ENCODE measurements around the gene DHX29. TPM values are rescaled to one million over a fixed set of nuclear protein-coding genes. Genes with fewer than 3 reads are reported as not detected.

Gene DHX29
- total RNA-seq, 4 donors from 2014 or later: 33.1 to 44.6 (median 41.0) TPM

DNA sequence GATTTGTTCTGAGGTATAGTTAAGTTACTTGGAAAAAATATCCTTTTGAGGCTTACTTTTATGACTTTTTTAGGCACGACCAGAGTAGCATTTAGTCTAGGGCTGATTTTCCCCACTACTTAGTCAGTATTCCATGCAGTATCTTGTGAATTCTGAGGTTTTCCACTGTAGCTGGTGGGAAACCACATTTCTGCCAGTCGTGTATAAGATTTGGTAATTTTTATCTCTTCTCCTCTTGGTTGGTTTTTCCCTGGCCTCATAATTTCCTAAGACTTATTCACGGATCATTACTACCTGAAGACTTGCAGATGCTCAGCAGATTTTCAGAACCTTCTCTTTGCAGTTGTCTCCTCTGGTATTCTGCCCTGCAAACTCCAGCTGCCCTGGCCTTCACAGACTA lies 23.8 kb upstream of the DHX29 start:
- TF ChIP-seq, protein P1, sequence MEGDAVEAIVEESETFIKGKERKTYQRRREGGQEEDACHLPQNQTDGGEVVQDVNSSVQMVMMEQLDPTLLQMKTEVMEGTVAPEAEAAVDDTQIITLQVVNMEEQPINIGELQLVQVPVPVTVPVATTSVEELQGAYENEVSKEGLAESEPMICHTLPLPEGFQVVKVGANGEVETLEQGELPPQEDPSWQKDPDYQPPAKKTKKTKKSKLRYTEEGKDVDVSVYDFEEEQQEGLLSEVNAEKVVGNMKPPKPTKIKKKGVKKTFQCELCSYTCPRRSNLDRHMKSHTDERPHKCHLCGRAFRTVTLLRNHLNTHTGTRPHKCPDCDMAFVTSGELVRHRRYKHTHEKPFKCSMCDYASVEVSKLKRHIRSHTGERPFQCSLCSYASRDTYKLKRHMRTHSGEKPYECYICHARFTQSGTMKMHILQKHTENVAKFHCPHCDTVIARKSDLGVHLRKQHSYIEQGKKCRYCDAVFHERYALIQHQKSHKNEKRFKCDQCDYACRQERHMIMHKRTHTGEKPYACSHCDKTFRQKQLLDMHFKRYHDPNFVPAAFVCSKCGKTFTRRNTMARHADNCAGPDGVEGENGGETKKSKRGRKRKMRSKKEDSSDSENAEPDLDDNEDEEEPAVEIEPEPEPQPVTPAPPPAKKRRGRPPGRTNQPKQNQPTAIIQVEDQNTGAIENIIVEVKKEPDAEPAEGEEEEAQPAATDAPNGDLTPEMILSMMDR (IDR thresholded peaks at IDR 0.05 in 4 of 5, conservative IDR thresholded peaks at IDR 0.05 in 1 of 5): no peak
- TF ChIP-seq POLR2A (IDR thresholded peaks at IDR 0.05): no peak

DNA sequence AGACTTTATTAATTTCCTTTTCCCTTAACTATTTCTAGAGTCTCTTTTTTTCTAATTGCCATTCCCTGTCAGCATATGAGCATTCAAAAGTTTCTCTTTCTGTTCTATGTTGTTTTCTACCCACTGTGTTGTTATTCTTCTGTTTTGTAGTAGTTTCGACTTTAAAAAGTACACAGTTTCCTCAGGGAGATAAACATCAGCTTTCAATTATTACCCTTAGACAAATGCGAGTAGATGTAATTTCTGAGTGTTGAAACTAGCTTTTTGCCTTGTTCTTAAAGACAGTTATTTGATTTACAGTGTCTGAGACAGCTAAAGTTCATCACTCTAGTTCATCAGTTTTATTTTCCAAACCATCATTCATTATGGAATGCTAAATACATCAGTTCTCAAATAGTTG lies 19.8 kb upstream of the DHX29 start:
- Histone ChIP-seq H3K4me1 (peaks cover 0 to 9% of the 10 kb centered on the region in 2 donors), H3K36me3 (peaks cover 4 to 19% of the 10 kb centered on the region in 2 donors), H3K27me3 (no peaks in the 10 kb centered on the region), H3K9me3 (no peaks in the 10 kb centered on the region), H3K4me3 (no peak overlapping the region), H3K27ac (peak overlapping the region in 1 of 4 donors; percentile 5)
- DNase-seq (no peak), ATAC-seq (no peak)
- in situ Hi-C loops (cut with MboI; ENCODE audit: low sequenced_read_pairs in 4 of 4): loop anchor here in 2 of 4 donors (25.0 kb wide), 1 partner anchor 360 kb away; no protein-coding TSS in a partner anchor
- intact Hi-C loops (cut with DNase I; ENCODE audit: low total_unique reads): loop anchor here (5.0 kb wide), 1 partner anchor 365 kb away; no protein-coding TSS in a partner anchor
- TF ChIP-seq POLR2A (IDR thresholded peaks at IDR 0.05): no peak
- TF ChIP-seq, protein P1 (IDR thresholded peaks at IDR 0.05 in 4 of 5, conservative IDR thresholded peaks at IDR 0.05 in 1 of 5): no peak

More for the DNA sequence above, 23.8 kb upstream of the DHX29 start:
- ATAC-seq (no peak), DNase-seq (no peak)
- in situ Hi-C loops (cut with MboI; ENCODE audit: low sequenced_read_pairs in 4 of 4) (loop anchor here in 2 of 4 donors (25.0 kb wide), 1 partner anchor 356 kb away; no protein-coding TSS in a partner anchor), intact Hi-C loops (cut with DNase I; ENCODE audit: low total_unique reads) (no loop called here)
- Histone ChIP-seq H3K27me3 (no peaks in the 10 kb centered on the region), H3K27ac (no peak overlapping the region), H3K4me3 (no peak overlapping the region), H3K9me3 (no peaks in the 10 kb centered on the region), H3K36me3 (peaks cover 4 to 34% of the 10 kb centered on the region in 2 donors), H3K4me1 (no peaks in the 10 kb centered on the region)

DNA sequence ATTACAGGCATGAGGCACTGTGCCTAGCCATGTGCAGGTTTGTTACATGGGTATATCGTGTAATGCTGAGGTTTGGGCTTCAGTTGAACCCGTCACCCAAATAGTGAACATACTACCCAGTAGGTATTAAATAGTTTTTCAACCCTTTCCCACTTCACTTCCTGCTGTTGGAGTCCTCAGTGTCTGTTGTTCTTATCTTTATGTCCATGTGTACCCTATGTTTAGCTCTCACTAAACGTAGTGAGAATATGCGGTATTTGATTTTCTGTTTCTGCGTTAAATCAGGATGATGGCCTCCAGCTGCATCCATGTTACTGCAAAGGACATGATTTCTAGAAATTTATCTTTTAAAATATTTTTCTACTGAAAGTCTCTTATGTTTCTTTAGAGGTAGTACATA lies 18.1 kb upstream of the DHX29 start:
- in situ Hi-C loops (cut with MboI; ENCODE audit: low sequenced_read_pairs in 4 of 4) (loop anchor here in 2 of 4 donors (25.0 kb wide), 1 partner anchor 362 kb away; no protein-coding TSS in a partner anchor), intact Hi-C loops (cut with DNase I; ENCODE audit: low total_unique reads) (loop anchor here (5.0 kb wide), 1 partner anchor 367 kb away; no protein-coding TSS in a partner anchor)
- no peaks in the 10 kb centered on the region for H3K27me3 ChIP-seq
- H3K4me1 ChIP-seq: peaks cover 4 to 22% of the 10 kb centered on the region in 2 donors
- TF ChIP-seq, protein P1 (IDR thresholded peaks at IDR 0.05 in 4 of 5, conservative IDR thresholded peaks at IDR 0.05 in 1 of 5): no peak
- TF ChIP-seq POLR2A (IDR thresholded peaks at IDR 0.05): no peak
- no peaks in the 10 kb centered on the region for H3K9me3 ChIP-seq
- peaks cover 4 to 11% of the 10 kb centered on the region in 2 donors for H3K36me3 ChIP-seq
- DNase-seq: no peak
- ATAC-seq: no peak
- no peak overlapping the region for H3K4me3 ChIP-seq
- H3K27ac ChIP-seq: no peak overlapping the region

DNA sequence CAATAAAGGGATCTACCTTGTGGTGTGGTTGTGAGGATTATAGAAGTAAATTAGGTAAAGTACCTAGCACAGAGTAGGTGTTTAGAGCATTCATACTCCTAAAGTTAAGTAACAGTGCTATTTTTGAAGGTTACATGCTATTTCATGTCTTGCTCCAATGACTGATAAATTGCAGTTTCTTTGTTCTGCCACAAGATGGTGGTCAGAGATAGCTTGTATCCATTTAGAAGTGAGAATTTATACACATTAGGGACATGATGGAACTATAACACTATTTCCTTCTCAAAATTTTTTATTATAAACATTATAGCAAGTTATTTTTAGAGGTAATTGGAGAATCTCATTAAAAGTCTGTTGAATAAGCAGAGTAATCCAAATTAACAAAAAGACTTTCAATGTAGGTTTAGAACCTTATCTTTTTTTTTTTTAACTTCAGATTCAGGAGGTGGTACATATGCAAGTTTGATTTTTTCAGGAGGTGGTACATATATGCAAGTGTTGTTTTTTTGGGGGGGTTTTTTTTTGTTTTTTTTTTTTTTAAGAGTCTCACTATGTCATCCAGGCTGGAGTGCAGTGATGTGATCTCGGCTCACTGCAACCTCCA lies 17.4 kb upstream of the DHX29 start:
- ATAC-seq: peak; percentile 54 to 79
- Histone ChIP-seq H3K4me3 (no peak overlapping the region), H3K36me3 (peaks cover 4 to 11% of the 10 kb centered on the region in 2 donors), H3K27ac (peak overlapping the region in 1 of 4 donors; percentile 20), H3K4me1 (peaks cover 8 to 29% of the 10 kb centered on the region in 2 donors), H3K27me3 (no peaks in the 10 kb centered on the region), H3K9me3 (no peaks in the 10 kb centered on the region)
- DNase-seq: no peak
- TF ChIP-seq, protein P1 (IDR thresholded peaks at IDR 0.05 in 4 of 5, conservative IDR thresholded peaks at IDR 0.05 in 1 of 5): peak; percentile 27 to 78 (median 45)
- TF ChIP-seq POLR2A (IDR thresholded peaks at IDR 0.05): no peak
- intact Hi-C loops (cut with DNase I; ENCODE audit: low total_unique reads) (loop anchor here (5.0 kb wide), 1 partner anchor 367 kb away; no protein-coding TSS in a partner anchor), in situ Hi-C loops (cut with MboI; ENCODE audit: low sequenced_read_pairs in 4 of 4) (loop anchor here in 3 of 4 donors (25.0 kb wide), 3 partner anchors 362 to 1887 kb away; no protein-coding TSS in a partner anchor)
